K562 (cell line): ENCODE results near the gene B3GALT4. TPM values are rescaled to one million over a fixed set of nuclear protein-coding genes. Genes with fewer than 3 reads are reported as not detected.

Experiments used
- ATAC-seq: fragments of 200-7000 bp; cut with Tn5 transposase; 3 replicates; pipeline ENCODE4 v1.9.1; 2020; ENCODE audit warnings: moderate library complexity
- BruUV-seq: library from RNA; stranded (reverse); fragments of 400-500 nt; replicated peaks from 2 replicates; lab custom pipeline; 2021; lab: Mats Ljungman, UMichigan
- CTCF ChIA-PET: fragments of 300-600 bp; formaldehyde crosslinking; extraction: SDS; loops from one replicate; lab custom pipeline; 2021; ENCODE audit warnings: low intra/inter-chr PET ratio; lab: Yijun Ruan, JAX
- POLR2A ChIA-PET: fragments of 300-600, 350-650 bp; sonication (Branson Sonifier 250); formaldehyde crosslinking; extraction: SDS; loops from one replicate; lab custom pipeline; 2021; ENCODE audit warnings: antibody characterized with exemption, inconsistent platforms; lab: Yijun Ruan, JAX
- DNase-seq, 4 experiments: peaks; one replicate each; pipeline versions ENCODE4 v3.0.0 to v3.0.0-alpha.2; 2011 to 2018; ENCODE audit warnings: low spot score in 3 of 4, mixed read lengths in 3 of 4; ENCODE audit errors: extremely low read depth in 1 of 4
- FAIRE-seq: peaks from 2 replicates; lab custom pipeline; 2011; peaks lifted over from hg19 to GRCh38; lab: Jason Lieb, UNC
- H2AFZ ChIP-seq: 2 replicates; pipeline ENCODE4 v1.6.0; 2011; ENCODE audit warnings: low read depth, low read length, control low read depth, inconsistent platforms
- H3K27ac ChIP-seq: fragments of 200-600 bp; 3 replicates; pipeline ENCODE4 v1.8.0; 2011; ENCODE audit warnings: low read depth, mild to moderate bottlenecking, control low read depth, inconsistent platforms, low read length, moderate library complexity, mixed read lengths; ENCODE audit errors: extremely low read depth
- H3K27me3 ChIP-seq, 2 experiments: fragments of 300-600 bp in 1 of 2; 2 replicates in 1 of 2; 3 replicates in 1 of 2; pipeline versions ENCODE4 v1.6.0 to v1.8.0; 2011; ENCODE audit warnings: inconsistent platforms in 2 of 2, low read length in 2 of 2, mild to moderate bottlenecking in 1 of 2, mixed read lengths in 1 of 2, moderate library complexity in 1 of 2; ENCODE audit not compliant: control insufficient read depth in 2 of 2, insufficient read depth in 2 of 2
- H3K36me3 ChIP-seq: fragments of 300-600 bp; 3 replicates; pipeline ENCODE4 v1.8.0; 2011; ENCODE audit warnings: mild to moderate bottlenecking, low read length, inconsistent platforms; ENCODE audit not compliant: control insufficient read depth, insufficient read depth
- H3K4me1 ChIP-seq, 2 experiments: fragments of 200-600 bp in 1 of 2; replicated peaks in 1 of 2; 2 replicates in 1 of 2; 3 replicates in 1 of 2; pipeline versions ENCODE4 v1.5.1 to v1.8.0; 2011; ENCODE audit warnings: inconsistent platforms in 2 of 2, low read length in 2 of 2, mild to moderate bottlenecking in 1 of 2, mixed read lengths in 1 of 2, moderate library complexity in 1 of 2; ENCODE audit not compliant: control insufficient read depth in 2 of 2, insufficient read depth in 2 of 2
- H3K4me2 ChIP-seq: 2 replicates; pipeline ENCODE4 v1.6.1; 2011; ENCODE audit warnings: low read length, control low read depth, inconsistent platforms, mixed read lengths; ENCODE audit not compliant: insufficient read depth
- H3K4me3 ChIP-seq: fragments of 200-600 bp; sonication (generic), shearing (Covaris generic); 2 replicates; pipeline ENCODE4 v1.5.1; 2016; ENCODE audit warnings: control low read depth, inconsistent platforms
- H3K79me2 ChIP-seq: fragments of 200-600 bp; 3 replicates; pipeline ENCODE4 v1.8.0; 2011; ENCODE audit warnings: low read length, inconsistent platforms; ENCODE audit not compliant: control insufficient read depth, insufficient read depth
- H3K9ac ChIP-seq, 2 experiments: 2 replicates each; pipeline versions ENCODE4 v1.6.0 to v1.6.1; 2011; ENCODE audit warnings: low read depth in 2 of 2, low read length in 2 of 2, control low read depth in 1 of 2, inconsistent platforms in 1 of 2, mild to moderate bottlenecking in 1 of 2, mixed read lengths in 1 of 2; ENCODE audit not compliant: insufficient read depth in 1 of 2
- H3K9me1 ChIP-seq: one replicate; pipeline ENCODE4 v1.6.0; 2011; ENCODE audit warnings: inconsistent platforms, mild to moderate bottlenecking, low read length, moderate library complexity; ENCODE audit not compliant: control insufficient read depth, insufficient read depth
- H3K9me3 ChIP-seq: replicated peaks from 2 replicates; pipeline ENCODE4 v1.5.1; 2011; ENCODE audit warnings: low read depth, low read length, inconsistent platforms; ENCODE audit not compliant: control insufficient read depth, insufficient read depth
- H4K20me1 ChIP-seq: replicated peaks from 2 replicates; pipeline ENCODE4 v1.6.1; 2011; ENCODE audit warnings: low read length, inconsistent platforms, mixed read lengths; ENCODE audit not compliant: control insufficient read depth, insufficient read depth
- ARID2 ChIP-seq: fragments of 450-650 bp; IDR thresholded peaks from 2 replicates; pipeline ENCODE4 v1.6.1; 2017; ENCODE audit warnings: antibody characterized with exemption, mild to moderate bottlenecking
- CBFB ChIP-seq: sonication (generic); formaldehyde crosslinking; IDR thresholded peaks from 2 replicates; pipeline ENCODE4 v1.4.0; 2020; ENCODE audit warnings: mild to moderate bottlenecking, missing genetic modification reagents
- ESRRA ChIP-seq: fragments of 450-650 bp; IDR thresholded peaks from 2 replicates; pipeline ENCODE4 v1.6.1; 2014; ENCODE audit warnings: low read depth, mild to moderate bottlenecking, moderate library complexity, borderline replicate concordance
- KAT2B ChIP-seq: IDR thresholded peaks from one replicate; pipeline ENCODE4 v1.6.1; 2012; ENCODE audit warnings: low read depth, mild to moderate bottlenecking, control low read depth, inconsistent platforms, low read length, moderate library complexity
- MAZ ChIP-seq, 2 experiments: fragments of 450-650 bp in 1 of 2; sonication (generic) in 1 of 2; formaldehyde crosslinking; IDR thresholded peaks in 1 of 2; conservative IDR thresholded peaks in 1 of 2; 2 replicates each; pipeline versions ENCODE4 v1.4.0 to v1.5.0; 2020; ENCODE audit warnings: mild to moderate bottlenecking in 1 of 2, missing genetic modification reagents in 1 of 2
- MEIS2 ChIP-seq: fragments of 450-650 bp; IDR thresholded peaks from 2 replicates; pipeline ENCODE4 v1.6.1; 2014; ENCODE audit warnings: mild to moderate bottlenecking; ENCODE audit not compliant: partially characterized antibody
- SMARCA4 ChIP-seq: fragments of 450-650 bp; IDR thresholded peaks from 2 replicates; pipeline ENCODE4 v1.6.1; 2016
- THRAP3 ChIP-seq: fragments of 450-650 bp; IDR thresholded peaks from 2 replicates; pipeline ENCODE4 v1.6.1; 2016; ENCODE audit warnings: mild to moderate bottlenecking, inconsistent platforms, borderline replicate concordance
- YY1 ChIP-seq, 3 experiments: IDR thresholded peaks; 2 replicates each; pipeline ENCODE4 v1.6.1; 2011; ENCODE audit warnings: low read length in 2 of 3, mild to moderate bottlenecking in 2 of 3, moderate library complexity in 2 of 3, borderline replicate concordance in 1 of 3, control low read depth in 1 of 3, low read depth in 1 of 3; ENCODE audit not compliant: insufficient read depth in 3 of 3, insufficient replicate concordance in 2 of 3, control insufficient read depth in 1 of 3, insufficient read length in 1 of 3; ENCODE audit errors: extremely low read depth in 1 of 3
- ZBED1 ChIP-seq: IDR thresholded peaks from 2 replicates; pipeline ENCODE4 v1.6.1; 2014
- ZNF174 ChIP-seq: fragments of 250-450 bp; sonication (Bioruptor Pico); IDR thresholded peaks from 2 replicates; pipeline ENCODE4 v1.4.0; 2020; ENCODE audit warnings: mild to moderate bottlenecking
- ZNF384 ChIP-seq: IDR thresholded peaks from 2 replicates; pipeline ENCODE4 v1.6.1; 2012; ENCODE audit warnings: low read depth, low read length, improper control_type of control experiment
- ZNF699 ChIP-seq: fragments of 250-450 bp; sonication (Bioruptor Pico); IDR thresholded peaks from 2 replicates; pipeline ENCODE4 v1.8.0; 2021; ENCODE audit warnings: mild to moderate bottlenecking, moderate library complexity; ENCODE audit not compliant: insufficient replicate concordance
- WGBS: fragments of 100-300 bp; shearing (Covaris generic); methylation state at CpG from one replicate; pipeline ENCODE4 v1.1.6; 2016; ENCODE audit warnings: low coverage, mixed read lengths; ENCODE audit not compliant: insufficient coverage; ENCODE audit errors: missing lambda C conversion rate; 5-methylcytosine and 5-hydroxymethylcytosine counted together
- in situ Hi-C: fragments of 300-500 bp; cut with MboI; formaldehyde crosslinking; loops from 4 replicates; pipeline ENCODE4 v1.15.0; 2018; ENCODE audit warnings: inconsistent platforms, mixed read lengths
- intact Hi-C: fragments of 100-400 bp; cut with micrococcal nuclease; formaldehyde crosslinking; loops from 2 replicates; pipeline ENCODE4 v1.14.2; 2022
- polyA plus RNA-seq, 8 experiments: library from polyadenylated mRNA; depleted of rRNA in 4 of 8; stranded (reverse) in 5 of 8; unstranded in 3 of 8; fragments of >200 nt; fragmentation: Nextera tagmentation in 2 of 8; fragmentation: Illumina TruSeq in 1 of 8; extraction: Ambion mirVana in 2 of 8; extraction: Trizol in 1 of 8; gene quantifications; 2 replicates each; pipeline versions ENCODE4 v1.2.1 to v1.2.3, GENCODE V29; 2011 to 2014; ENCODE audit warnings: inconsistent platforms in 1 of 8, missing spikeins in 1 of 8
- total RNA-seq, 7 experiments: library from RNA; depleted of rRNA in 6 of 7; stranded (reverse); fragments of >200 nt in 6 of 7; fragmentation: Illumina TruSeq in 2 of 7; extraction: Trizol in 2 of 7; gene quantifications; 2 replicates each; pipeline versions ENCODE4 v1.2.1 to v1.2.3, GENCODE V29; 2011 to 2021; ENCODE audit warnings: low replicate concordance in 1 of 7
- TF ChIP-seq, protein P1 (sequence below): fragments of 250-450 bp; sonication (Bioruptor Pico); IDR thresholded peaks from 2 replicates; pipeline ENCODE4 v1.9.0; 2021; ENCODE audit warnings: mild to moderate bottlenecking, inconsistent platforms
- TF ChIP-seq, protein P2 (sequence below): sonication (generic); formaldehyde crosslinking; IDR thresholded peaks from 2 replicates; pipeline ENCODE4 v1.8.0; 2022; ENCODE audit warnings: missing genetic modification reagents, mild to moderate bottlenecking, moderate library complexity, borderline replicate concordance
- TF ChIP-seq, protein P3 (sequence below): sonication (generic); formaldehyde crosslinking; IDR thresholded peaks from 2 replicates; pipeline ENCODE4 v1.5.0; 2020; ENCODE audit warnings: missing genetic modification reagents

B3GALT4 gene
- total and polyA plus RNA-seq, 9 of the 15 experiments (the other 6 are each of a cell fraction or from before 2014, with no cell fraction given): 0.11 to 1.3 (median 0.53) TPM; not detected in 1

DNA sequence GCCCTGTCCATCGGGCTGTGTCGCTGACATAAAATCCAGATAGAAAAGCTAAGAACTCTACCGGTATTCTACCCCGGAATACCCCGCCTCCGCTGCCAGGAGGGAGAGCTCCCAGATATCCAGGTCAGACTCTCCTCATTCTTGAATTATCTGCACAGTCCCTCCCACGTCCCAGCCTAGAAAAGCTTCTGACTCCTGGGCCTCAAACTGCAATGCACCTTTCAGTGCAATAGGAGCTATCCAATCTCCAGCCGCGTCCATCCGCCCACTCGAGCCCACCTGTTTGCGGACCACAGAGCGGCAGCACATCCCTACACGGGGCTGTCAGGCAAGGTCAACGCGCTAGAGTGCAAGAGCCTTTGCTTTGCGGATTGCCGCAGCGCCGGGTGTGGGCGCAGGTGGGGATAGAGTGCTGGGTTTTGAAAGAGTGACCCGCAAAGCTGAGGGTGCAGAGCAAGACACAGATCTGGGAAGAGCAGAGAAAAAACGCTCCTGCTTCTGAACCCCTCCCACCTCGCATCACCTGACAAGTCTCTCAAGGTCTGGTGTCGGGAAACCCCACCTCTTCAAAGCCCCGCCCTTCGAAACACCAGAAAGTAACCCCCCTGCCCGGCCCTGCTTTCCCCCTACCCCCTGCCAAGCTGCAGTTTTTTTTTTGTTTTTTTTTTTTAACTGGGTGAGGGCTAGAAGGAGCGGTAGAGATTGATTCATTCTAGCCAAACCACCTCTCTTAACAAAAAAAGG is 35.6 kb downstream of the B3GALT4 start:
- no TSS peak for BruUV-seq
- Histone ChIP-seq H3K36me3 (peaks cover 31% of the 10 kb centered on the region; the same call in 1 of the 3 replicates), H3K79me2 (peaks cover 41% of the 10 kb centered on the region), H2AFZ (peak overlapping the region; percentile 86), H3K9me1 (no peaks in the 10 kb centered on the region), H3K9me3 (no peaks in the 10 kb centered on the region), H3K9ac (peak overlapping the region; percentile 84 to 99), H3K4me1 (peaks cover 27 to 46% of the 10 kb centered on the region in 2 experiments), H3K27me3 (no peaks in the 10 kb centered on the region), H3K4me3 (peak overlapping the region; percentile 68), H4K20me1 (peaks cover 7% of the 10 kb centered on the region; the same call in 1 of the 2 replicates), H3K27ac (peak overlapping the region; percentile 90), H3K4me2 (peak overlapping the region; percentile 95)
- FAIRE-seq: peak; percentile 75
- intact Hi-C loops: loop anchor here (1.0 to 2.0 kb wide), 2 partner anchors 13 to 112 kb away; partner anchors contain the start of genes RXRB and SLC39A7
- POLR2A ChIA-PET: interaction anchor here (0.6 to 3.9 kb wide), 10 partner anchors 8 to 107 kb away, joined by 3 to 36 read pairs (median 5); partner anchors contain the start of genes B3GALT4, PFDN6, RGL2 and RPS18
- peak; percentile 67 to 91 (median 76) for DNase-seq
- peak; percentile 64 for ATAC-seq
- 6% methylated on average over 29 of the region's 29 CpGs for WGBS
- CTCF ChIA-PET: interaction anchor here (0.6 kb wide), 1 partner anchor 452 kb away, joined by 3 read pairs; no protein-coding TSS in a partner anchor
- in situ Hi-C loops: no loop called here
- TF ChIP-seq ZNF174 (no peak), ZBED1 (peak; percentile 28; the same call in 1 of the 2 replicates), MEIS2 (peak; percentile 8), YY1 (IDR thresholded peaks at IDR 0.05; ENCODE audit: borderline replicate concordance in 1 of 3, control insufficient read depth in 1 of 3, extremely low read depth in 1 of 3, insufficient read depth in 3 of 3, insufficient read length in 1 of 3, insufficient replicate concordance in 2 of 3, low read depth in 1 of 3, low read length in 2 of 3) (peak in 2 of 3 experiments; percentile 4 to 7), CBFB (peak; percentile 56; the same call in 1 of the 2 replicates), ZNF384 (peak; percentile 68), ZNF699 (CRISPR knock-in tag) (no peak), ARID2 (0 out of 2 replicates have a peak, but pooled peaks have one; percentile 7), KAT2B (no peak), THRAP3 (0 out of 2 replicates have a peak, but pooled peaks have one; percentile 30), ESRRA (peak; percentile 45; the same call in 1 of the 2 replicates), SMARCA4 (0 out of 2 replicates have a peak, but pooled peaks have one; percentile 17), MAZ (CRISPR knock-in tag; conservative IDR thresholded peaks at IDR 0.05 in 1 of 2, IDR thresholded peaks at IDR 0.05 in 1 of 2) (peak; percentile 38 to 48; a peak in 2 of 4 replicates)
- TF ChIP-seq, protein P1, sequence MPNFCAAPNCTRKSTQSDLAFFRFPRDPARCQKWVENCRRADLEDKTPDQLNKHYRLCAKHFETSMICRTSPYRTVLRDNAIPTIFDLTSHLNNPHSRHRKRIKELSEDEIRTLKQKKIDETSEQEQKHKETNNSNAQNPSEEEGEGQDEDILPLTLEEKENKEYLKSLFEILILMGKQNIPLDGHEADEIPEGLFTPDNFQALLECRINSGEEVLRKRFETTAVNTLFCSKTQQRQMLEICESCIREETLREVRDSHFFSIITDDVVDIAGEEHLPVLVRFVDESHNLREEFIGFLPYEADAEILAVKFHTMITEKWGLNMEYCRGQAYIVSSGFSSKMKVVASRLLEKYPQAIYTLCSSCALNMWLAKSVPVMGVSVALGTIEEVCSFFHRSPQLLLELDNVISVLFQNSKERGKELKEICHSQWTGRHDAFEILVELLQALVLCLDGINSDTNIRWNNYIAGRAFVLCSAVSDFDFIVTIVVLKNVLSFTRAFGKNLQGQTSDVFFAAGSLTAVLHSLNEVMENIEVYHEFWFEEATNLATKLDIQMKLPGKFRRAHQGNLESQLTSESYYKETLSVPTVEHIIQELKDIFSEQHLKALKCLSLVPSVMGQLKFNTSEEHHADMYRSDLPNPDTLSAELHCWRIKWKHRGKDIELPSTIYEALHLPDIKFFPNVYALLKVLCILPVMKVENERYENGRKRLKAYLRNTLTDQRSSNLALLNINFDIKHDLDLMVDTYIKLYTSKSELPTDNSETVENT (CRISPR knock-in tag): no peak
- TF ChIP-seq, protein P2, sequence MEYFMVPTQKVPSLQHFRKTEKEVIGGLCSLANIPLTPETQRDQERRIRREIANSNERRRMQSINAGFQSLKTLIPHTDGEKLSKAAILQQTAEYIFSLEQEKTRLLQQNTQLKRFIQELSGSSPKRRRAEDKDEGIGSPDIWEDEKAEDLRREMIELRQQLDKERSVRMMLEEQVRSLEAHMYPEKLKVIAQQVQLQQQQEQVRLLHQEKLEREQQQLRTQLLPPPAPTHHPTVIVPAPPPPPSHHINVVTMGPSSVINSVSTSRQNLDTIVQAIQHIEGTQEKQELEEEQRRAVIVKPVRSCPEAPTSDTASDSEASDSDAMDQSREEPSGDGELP: peak; percentile 79
- TF ChIP-seq, protein P3, sequence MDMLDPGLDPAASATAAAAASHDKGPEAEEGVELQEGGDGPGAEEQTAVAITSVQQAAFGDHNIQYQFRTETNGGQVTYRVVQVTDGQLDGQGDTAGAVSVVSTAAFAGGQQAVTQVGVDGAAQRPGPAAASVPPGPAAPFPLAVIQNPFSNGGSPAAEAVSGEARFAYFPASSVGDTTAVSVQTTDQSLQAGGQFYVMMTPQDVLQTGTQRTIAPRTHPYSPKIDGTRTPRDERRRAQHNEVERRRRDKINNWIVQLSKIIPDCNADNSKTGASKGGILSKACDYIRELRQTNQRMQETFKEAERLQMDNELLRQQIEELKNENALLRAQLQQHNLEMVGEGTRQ (CRISPR knock-in tag): peak; percentile 73
